ENCODE measurements around the gene ATP1A3. TPM values are rescaled to one million over a fixed set of nuclear protein-coding genes. Genes with fewer than 3 reads are reported as not detected.

The ATP1A3 gene
- total RNA-seq, 1 experiment from 2014 or later, result 34.7 TPM

Other genes with a start within 250 kb of the ATP1A3 start
- 0.59 TPM for gene CEACAM6, start 238.7 kb downstream of the ATP1A3 start, total RNA-seq (2021; ENCODE audit: unreplicated experiment)
- not detected for gene CEACAM3, start 197.6 kb downstream of the ATP1A3 start, total RNA-seq (2021; ENCODE audit: unreplicated experiment)
- gene LYPD4, start 149.5 kb downstream of the ATP1A3 start, total RNA-seq (2021; ENCODE audit: unreplicated experiment), result not detected
- gene DMRTC2, start 149.2 kb downstream of the ATP1A3 start, total RNA-seq (2021; ENCODE audit: unreplicated experiment), result not detected
- 3,020 TPM for gene RPS19, start 134.0 kb downstream of the ATP1A3 start, total RNA-seq (2021; ENCODE audit: unreplicated experiment)
- gene CD79A, start 117.0 kb downstream of the ATP1A3 start, total RNA-seq (2021; ENCODE audit: unreplicated experiment), result 0.69 TPM
- gene ARHGEF1, start 111.0 kb downstream of the ATP1A3 start, total RNA-seq (2021; ENCODE audit: unreplicated experiment), result 110 TPM
- 0.79 TPM for gene ERFL, start 65.8 kb downstream of the ATP1A3 start, total RNA-seq (2021; ENCODE audit: unreplicated experiment)
- 66.3 TPM for gene RABAC1, start 34.9 kb downstream of the ATP1A3 start, total RNA-seq (2021; ENCODE audit: unreplicated experiment)
- 1.7 TPM for gene GRIK5, start 76.0 kb upstream of the ATP1A3 start, total RNA-seq (2021; ENCODE audit: unreplicated experiment)
- 24.6 TPM for gene ZNF574, start 81.9 kb upstream of the ATP1A3 start, total RNA-seq (2021; ENCODE audit: unreplicated experiment)
- gene POU2F2, start 138.2 kb upstream of the ATP1A3 start, total RNA-seq (2021; ENCODE audit: unreplicated experiment), result 0.89 TPM
- 32.7 TPM for gene DEDD2, start 223.4 kb upstream of the ATP1A3 start, total RNA-seq (2021; ENCODE audit: unreplicated experiment)
- 13.1 TPM for gene ZNF526, start 226.1 kb upstream of the ATP1A3 start, total RNA-seq (2021; ENCODE audit: unreplicated experiment)
- gene GSK3A, start 248.4 kb upstream of the ATP1A3 start, total RNA-seq (2021; ENCODE audit: unreplicated experiment), result 57.2 TPM